ENCODE results near the gene SLC6A6.

DNA sequence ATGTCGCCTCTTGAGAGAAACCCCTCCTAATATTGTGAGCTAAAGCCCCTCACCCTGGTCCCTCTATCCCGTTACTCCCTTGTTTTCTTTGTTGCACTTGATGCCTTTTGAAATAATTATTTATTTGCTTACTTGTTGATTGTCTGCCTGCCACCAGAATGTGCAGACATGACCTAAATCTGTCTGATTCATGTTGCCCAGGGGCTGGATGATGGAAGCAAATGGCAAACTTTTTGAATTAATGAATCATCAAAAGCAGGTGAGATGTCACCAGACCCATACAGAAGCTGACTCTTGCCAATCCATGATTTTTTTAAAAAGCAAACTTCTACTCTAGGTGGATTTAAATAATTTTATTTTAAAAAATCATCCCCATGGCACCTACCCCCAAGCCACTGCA is 88.4 kb downstream of the SLC6A6 start:
- TF ChIP-seq ZNF274 (IDR thresholded peaks at IDR 0.05; ENCODE audit: low read depth, low read length), result no peak
- TF ChIP-seq YY1 (IDR thresholded peaks at IDR 0.05; ENCODE audit: insufficient read depth, insufficient read length), result no peak
